A549 (cell line): ENCODE data around the gene SLC7A8. TPM values are rescaled to one million over a fixed set of nuclear protein-coding genes. Genes with fewer than 3 reads are reported as not detected.

Experiments used
- ATAC-seq, 2 experiments: fragments of 200-7000 bp in 1 of 2; fragments of >200 bp in 1 of 2; cut with Nextera tagmentation in 1 of 2; cut with Tn5 transposase in 1 of 2; 3 replicates each; pipeline versions ENCODE4 v1.8.0 to v1.9.1; 2018 to 2020; ENCODE audit warnings: mild to moderate bottlenecking in 1 of 2, moderate library complexity in 1 of 2
- CTCF ChIA-PET: fragments of 300-600 bp; sonication (Branson Sonifier 250); formaldehyde crosslinking; extraction: SDS; loops from one replicate; lab custom pipeline; 2021; ENCODE audit warnings: antibody characterized with exemption, inconsistent platforms; lab: Yijun Ruan, JAX
- POLR2A ChIA-PET: fragments of 350-600 bp; formaldehyde crosslinking; extraction: SDS; loops from one replicate; lab custom pipeline; 2021; ENCODE audit warnings: antibody characterized with exemption, inconsistent platforms; lab: Yijun Ruan, JAX
- DNase-seq, 2 experiments: peaks; one replicate each; pipeline versions ENCODE4 v3.0.0 to v3.0.0-alpha.2; 2011 to 2016; ENCODE audit warnings: low read depth in 1 of 2, low spot score in 1 of 2
- FAIRE-seq: peaks from 2 replicates; lab custom pipeline; 2011; peaks lifted over from hg19 to GRCh38; lab: Jason Lieb, UNC
- H3K27ac ChIP-seq, 2 experiments: fragments of >200 bp; sonication (Bioruptor Twin); formaldehyde crosslinking; 3 replicates each; pipeline ENCODE4 v1.5.1; 2016 to 2017
- H3K4me1 ChIP-seq: fragments of >200 bp; sonication (Bioruptor Twin); formaldehyde crosslinking; 3 replicates; pipeline ENCODE4 v1.6.1; 2016
- H3K4me2 ChIP-seq: fragments of >200 bp; sonication (Bioruptor Twin); formaldehyde crosslinking; 3 replicates; pipeline ENCODE4 v1.6.1; 2016
- H3K4me3 ChIP-seq: fragments of >200 bp; sonication (Bioruptor Twin); formaldehyde crosslinking; 3 replicates; pipeline ENCODE4 v1.5.1; 2016
- H3K9me3 ChIP-seq: fragments of >200 bp; sonication (Bioruptor Twin); formaldehyde crosslinking; 3 replicates; pipeline ENCODE4 v1.6.1; 2016
- CBX2 ChIP-seq: fragments of 200-600 bp; sonication (generic); IDR thresholded peaks from 2 replicates; pipeline ENCODE4 v1.6.1; 2016; ENCODE audit warnings: low read depth, mild to moderate bottlenecking, borderline replicate concordance
- CHD2 ChIP-seq: fragments of 150-350 bp; IDR thresholded peaks from 2 replicates; pipeline ENCODE4 v1.6.1; 2014; ENCODE audit warnings: low read length; ENCODE audit not compliant: partially characterized antibody
- CHD4 ChIP-seq: fragments of 200-600 bp; sonication (generic); IDR thresholded peaks from 2 replicates; pipeline ENCODE4 v1.6.1; 2016; ENCODE audit warnings: antibody characterized with exemption, mild to moderate bottlenecking, borderline replicate concordance
- EHMT2 ChIP-seq: fragments of 200-600 bp; sonication (generic); IDR thresholded peaks from 2 replicates; pipeline ENCODE4 v1.6.1; 2016; ENCODE audit warnings: antibody characterized with exemption, low read depth, mild to moderate bottlenecking, moderate library complexity
- EP300 ChIP-seq, 2 experiments: fragments of >200 bp; sonication (Bioruptor Twin); formaldehyde crosslinking; IDR thresholded peaks; 2 replicates in 1 of 2; 3 replicates in 1 of 2; pipeline ENCODE4 v1.6.1; 2016 to 2017
- GATA3 ChIP-seq: IDR thresholded peaks from 2 replicates; pipeline ENCODE4 v1.6.1; 2012; ENCODE audit warnings: borderline replicate concordance
- HEYL ChIP-seq: fragments of 250-450 bp; sonication (Bioruptor Pico); IDR thresholded peaks from 2 replicates; pipeline ENCODE4 v1.8.0; 2021; ENCODE audit warnings: mild to moderate bottlenecking, moderate library complexity
- HOXA7 ChIP-seq: fragments of 250-450 bp; sonication (Bioruptor Pico); IDR thresholded peaks from 2 replicates; pipeline ENCODE4 v1.5.0; 2020; ENCODE audit warnings: mild to moderate bottlenecking, moderate library complexity
- HOXB13 ChIP-seq: fragments of 250-450 bp; sonication (Bioruptor Pico); IDR thresholded peaks from 2 replicates; pipeline ENCODE4 v1.5.0; 2020; ENCODE audit warnings: low read depth, mild to moderate bottlenecking, moderate library complexity
- HOXB5 ChIP-seq: fragments of 250-450 bp; sonication (Bioruptor Pico); IDR thresholded peaks from 2 replicates; pipeline ENCODE4 v1.5.0; 2020; ENCODE audit warnings: mild to moderate bottlenecking, moderate library complexity
- JUN ChIP-seq, 2 experiments: fragments of >200 bp; sonication (Bioruptor Twin); formaldehyde crosslinking; IDR thresholded peaks; 2 replicates in 1 of 2; 3 replicates in 1 of 2; pipeline ENCODE4 v1.6.1; 2016 to 2017
- JUNB ChIP-seq: fragments of >200 bp; sonication (Bioruptor Twin); formaldehyde crosslinking; IDR thresholded peaks from 2 replicates; pipeline ENCODE4 v1.6.1; 2016
- KDM1A ChIP-seq: fragments of 200-600 bp; sonication (generic); IDR thresholded peaks from 2 replicates; pipeline ENCODE4 v1.6.1; 2016; ENCODE audit warnings: low read depth, mild to moderate bottlenecking
- KDM5A ChIP-seq: fragments of 200-600 bp; sonication (generic); IDR thresholded peaks from 2 replicates; pipeline ENCODE4 v1.6.1; 2016; ENCODE audit warnings: antibody characterized with exemption, mild to moderate bottlenecking
- MAZ ChIP-seq: fragments of 150-350 bp; IDR thresholded peaks from 2 replicates; pipeline ENCODE4 v1.6.1; 2014; ENCODE audit warnings: antibody characterized with exemption, low read depth, low read length, borderline replicate concordance
- MYC ChIP-seq: IDR thresholded peaks from 2 replicates; pipeline ENCODE4 v1.6.1; 2012; ENCODE audit warnings: mild to moderate bottlenecking, inconsistent platforms, low read length, improper control_type of control experiment, borderline replicate concordance
- NR3C1 ChIP-seq: fragments of >200 bp; sonication (Bioruptor Twin); formaldehyde crosslinking; IDR thresholded peaks from 3 replicates; pipeline ENCODE4 v1.6.1; 2017
- PHF8 ChIP-seq: fragments of 200-600 bp; sonication (generic); IDR thresholded peaks from 2 replicates; pipeline ENCODE4 v1.6.1; 2016; ENCODE audit warnings: low read depth, mild to moderate bottlenecking, antibody characterized with exemption, moderate library complexity, borderline replicate concordance
- POLR2A ChIP-seq: IDR thresholded peaks from 2 replicates; pipeline ENCODE4 v1.6.1; 2012; ENCODE audit warnings: mild to moderate bottlenecking, low read length
- RAD21 ChIP-seq, 2 experiments: fragments of >200 bp in 1 of 2; sonication (Bioruptor Twin) in 1 of 2; formaldehyde crosslinking in 1 of 2; IDR thresholded peaks in 1 of 2; conservative IDR thresholded peaks in 1 of 2; 2 replicates in 1 of 2; 3 replicates in 1 of 2; pipeline ENCODE4 v1.6.1; 2012 to 2018; ENCODE audit warnings: inconsistent platforms in 1 of 2
- RCOR1 ChIP-seq: fragments of 150-350 bp; IDR thresholded peaks from 2 replicates; pipeline ENCODE4 v1.6.1; 2014; ENCODE audit warnings: antibody characterized with exemption, low read length, low read depth
- RFX5 ChIP-seq: fragments of 450-650 bp; IDR thresholded peaks from 2 replicates; pipeline ENCODE4 v1.7.1; 2014; ENCODE audit warnings: antibody characterized with exemption, mild to moderate bottlenecking, moderate library complexity
- SMC3 ChIP-seq: fragments of >200 bp; sonication (Bioruptor Twin); formaldehyde crosslinking; IDR thresholded peaks from 3 replicates; pipeline ENCODE4 v1.6.1; 2018; ENCODE audit warnings: inconsistent platforms
- ZFP36 ChIP-seq: fragments of 450-650 bp; IDR thresholded peaks from 2 replicates; pipeline ENCODE4 v1.6.1; 2014; ENCODE audit warnings: borderline replicate concordance; ENCODE audit not compliant: partially characterized antibody
- WGBS: methylation state at CpG from one replicate; pipeline ENCODE4 v1.1.6; 2017; ENCODE audit errors: missing lambda C conversion rate; 5-methylcytosine and 5-hydroxymethylcytosine counted together
- polyA plus RNA-seq, 4 experiments: library from polyadenylated mRNA; depleted of rRNA in 3 of 4; stranded (reverse); fragments of >200 nt; fragmentation: RNase III in 1 of 4; extraction: RNeasy Plus Mini Kit Qiagen cat#74134 plus additional on column Dnase treatment in 1 of 4; gene quantifications; 2 replicates in 3 of 4; 3 replicates in 1 of 4; pipeline ENCODE4 v1.2.3, GENCODE V29; 2011 to 2017
- TF ChIP-seq, protein P1 (sequence below): fragments of 150-350 bp; IDR thresholded peaks from 2 replicates; pipeline ENCODE4 v1.6.1; 2014; ENCODE audit warnings: low read depth, mild to moderate bottlenecking, low read length
- TF ChIP-seq, protein P2 (sequence below): fragments of 450-650 bp; IDR thresholded peaks from 2 replicates; pipeline ENCODE4 v1.6.1; 2014; ENCODE audit warnings: antibody characterized with exemption
- TF ChIP-seq, protein P3 (sequence below): IDR thresholded peaks from 2 replicates; pipeline ENCODE4 v1.6.1; 2012; ENCODE audit warnings: low read depth, borderline replicate concordance

The SLC7A8 gene
- polyA plus RNA-seq, 2 of the 4 experiments (the other 2 are of a cell fraction) = 0.28 to 0.35 TPM

DNA sequence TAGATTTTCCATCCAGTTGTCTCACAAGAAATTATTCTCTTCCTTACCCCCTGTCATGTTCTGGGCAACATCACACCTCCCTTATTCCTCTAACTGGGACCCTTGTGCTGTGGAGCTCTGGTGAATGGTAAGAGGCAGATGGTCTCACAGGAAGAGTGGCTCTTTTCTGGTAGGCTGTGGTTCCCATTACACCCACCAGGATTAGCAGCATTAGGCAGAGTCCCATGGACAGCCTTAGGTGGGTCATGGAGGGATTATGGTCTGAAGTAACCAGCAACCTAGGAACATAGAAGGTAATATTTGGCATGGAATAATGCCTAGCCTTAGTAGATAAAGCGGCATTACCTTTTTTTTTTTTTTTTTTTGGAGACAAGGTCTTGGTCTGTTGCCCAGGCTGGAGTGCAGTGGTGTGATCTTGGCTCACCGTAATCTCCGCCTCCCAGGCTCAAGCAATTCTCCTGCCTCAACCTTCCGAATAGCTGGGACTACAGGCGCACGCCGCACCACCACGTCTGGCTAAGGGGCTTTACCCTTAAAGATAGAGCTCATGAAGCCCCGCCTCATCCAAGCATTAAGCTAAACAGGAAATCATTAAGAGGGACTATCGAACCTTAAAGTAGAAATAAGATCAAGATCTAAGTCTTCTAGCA, 84.1 kb downstream of the SLC7A8 start:
- Histone ChIP-seq H3K9me3 (no peaks in the 10 kb centered on the region), H3K27ac (no peak overlapping the region), H3K4me2 (no peak overlapping the region), H3K4me3 (no peak overlapping the region), H3K4me1 (peaks cover 7% of the 10 kb centered on the region)
- ATAC-seq (no peak), FAIRE-seq (no peak), DNase-seq (no peak)
- ChIA-PET CTCF (interaction anchor here (0.6 to 8.3 kb wide), 9 partner anchors 10 to 113 kb away, joined by 3 to 56 read pairs (median 4); no protein-coding TSS in a partner anchor), POLR2A (no interaction called here)
- WGBS = 94% methylated on average over 10 of the region's 10 CpGs
- TF ChIP-seq, protein P1, sequence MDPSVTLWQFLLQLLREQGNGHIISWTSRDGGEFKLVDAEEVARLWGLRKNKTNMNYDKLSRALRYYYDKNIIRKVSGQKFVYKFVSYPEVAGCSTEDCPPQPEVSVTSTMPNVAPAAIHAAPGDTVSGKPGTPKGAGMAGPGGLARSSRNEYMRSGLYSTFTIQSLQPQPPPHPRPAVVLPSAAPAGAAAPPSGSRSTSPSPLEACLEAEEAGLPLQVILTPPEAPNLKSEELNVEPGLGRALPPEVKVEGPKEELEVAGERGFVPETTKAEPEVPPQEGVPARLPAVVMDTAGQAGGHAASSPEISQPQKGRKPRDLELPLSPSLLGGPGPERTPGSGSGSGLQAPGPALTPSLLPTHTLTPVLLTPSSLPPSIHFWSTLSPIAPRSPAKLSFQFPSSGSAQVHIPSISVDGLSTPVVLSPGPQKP = no peak
- TF ChIP-seq CHD4 (no peak), EHMT2 (no peak), RFX5 (no peak), JUN (IDR thresholded peaks at IDR 0.05) (no peak), GATA3 (no peak), POLR2A (no peak), JUNB (no peak), PHF8 (no peak), HOXA7 (CRISPR knock-in tag) (no peak), MYC (no peak), HEYL (CRISPR knock-in tag) (no peak), NR3C1 (no peak), EP300 (IDR thresholded peaks at IDR 0.05) (no peak), ZFP36 (no peak)

DNA sequence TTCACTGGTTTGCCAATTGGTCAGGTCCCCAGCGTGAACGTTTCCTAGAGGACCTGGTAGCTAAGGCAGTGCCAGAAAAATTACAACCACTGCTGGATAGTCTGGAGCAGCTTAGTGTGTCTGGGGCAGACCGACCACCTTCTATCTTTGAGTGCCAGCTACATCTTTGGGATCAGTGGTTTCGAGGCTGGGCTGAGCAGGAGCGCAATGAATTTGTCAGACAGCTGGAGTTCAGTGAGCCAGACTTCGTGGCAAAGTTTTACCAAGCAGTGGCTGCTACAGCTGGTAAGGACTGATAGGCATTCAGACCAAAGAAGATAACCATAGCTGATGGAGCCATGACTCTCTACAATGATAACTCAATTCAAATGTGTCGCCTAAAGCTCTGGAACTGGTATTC, 85.7 kb downstream of the SLC7A8 start:
- 97% methylated on average over 7 of the region's 7 CpGs for WGBS
- FAIRE-seq = no peak
- Histone ChIP-seq H3K9me3 (no peaks in the 10 kb centered on the region), H3K4me2 (peak overlapping the region; percentile 74; the same call in 1 of the 3 replicates), H3K4me1 (peaks cover 20% of the 10 kb centered on the region), H3K27ac (no peak overlapping the region), H3K4me3 (no peak overlapping the region)
- ChIA-PET CTCF (interaction anchor here (0.7 to 8.3 kb wide), 6 partner anchors 12 to 41 kb away, joined by 3 to 56 read pairs (median 7); no protein-coding TSS in a partner anchor), POLR2A (no interaction called here)
- no peak for ATAC-seq
- DNase-seq = no peak
- TF ChIP-seq CBX2 (no peak), MAZ (no peak), KDM5A (no peak), KDM1A (no peak), HOXB13 (CRISPR knock-in tag) (no peak), RAD21 (conservative IDR thresholded peaks at IDR 0.05 in 1 of 2, IDR thresholded peaks at IDR 0.05 in 1 of 2) (no peak), SMC3 (no peak), RCOR1 (no peak), ZFP36 (no peak), HOXB5 (no peak), POLR2A (no peak), CHD2 (no peak)
- TF ChIP-seq, protein P2, sequence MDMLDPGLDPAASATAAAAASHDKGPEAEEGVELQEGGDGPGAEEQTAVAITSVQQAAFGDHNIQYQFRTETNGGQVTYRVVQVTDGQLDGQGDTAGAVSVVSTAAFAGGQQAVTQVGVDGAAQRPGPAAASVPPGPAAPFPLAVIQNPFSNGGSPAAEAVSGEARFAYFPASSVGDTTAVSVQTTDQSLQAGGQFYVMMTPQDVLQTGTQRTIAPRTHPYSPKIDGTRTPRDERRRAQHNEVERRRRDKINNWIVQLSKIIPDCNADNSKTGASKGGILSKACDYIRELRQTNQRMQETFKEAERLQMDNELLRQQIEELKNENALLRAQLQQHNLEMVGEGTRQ = no peak
- TF ChIP-seq, protein P3, sequence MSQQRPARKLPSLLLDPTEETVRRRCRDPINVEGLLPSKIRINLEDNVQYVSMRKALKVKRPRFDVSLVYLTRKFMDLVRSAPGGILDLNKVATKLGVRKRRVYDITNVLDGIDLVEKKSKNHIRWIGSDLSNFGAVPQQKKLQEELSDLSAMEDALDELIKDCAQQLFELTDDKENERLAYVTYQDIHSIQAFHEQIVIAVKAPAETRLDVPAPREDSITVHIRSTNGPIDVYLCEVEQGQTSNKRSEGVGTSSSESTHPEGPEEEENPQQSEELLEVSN = no peak
